Osteocyte (in vitro differentiated cells): ENCODE data around the gene ANP32A. TPM values are rescaled to one million over a fixed set of nuclear protein-coding genes. Genes with fewer than 3 reads are reported as not detected.

Source experiments
- DNase-seq: peaks from one replicate; pipeline ENCODE4 v3.0.0; 2021; ENCODE audit warnings: mixed read lengths; ENCODE audit not compliant: unreplicated experiment; ENCODE audit errors: extremely low spot score
- H3K27ac Mint-ChIP-seq: one replicate; pipeline ENCODE4 v1.8.0; 2021; ENCODE audit warnings: mild to moderate bottlenecking, mixed read lengths; ENCODE audit not compliant: unreplicated experiment
- H3K27me3 Mint-ChIP-seq: one replicate; pipeline ENCODE4 v1.8.0; 2021; ENCODE audit warnings: mixed read lengths; ENCODE audit not compliant: unreplicated experiment
- H3K36me3 Mint-ChIP-seq: one replicate; pipeline ENCODE4 v1.8.0; 2021; ENCODE audit warnings: mixed read lengths; ENCODE audit not compliant: unreplicated experiment
- H3K4me1 Mint-ChIP-seq: one replicate; pipeline ENCODE4 v1.8.0; 2021; ENCODE audit warnings: mixed read lengths; ENCODE audit not compliant: unreplicated experiment
- H3K4me3 Mint-ChIP-seq: one replicate; pipeline ENCODE4 v1.8.0; 2021; ENCODE audit warnings: mild to moderate bottlenecking, moderate library complexity, mixed read lengths; ENCODE audit not compliant: unreplicated experiment
- H3K9me3 Mint-ChIP-seq: one replicate; pipeline ENCODE4 v1.8.0; 2021; ENCODE audit warnings: mixed read lengths; ENCODE audit not compliant: unreplicated experiment
- CTCF ChIP-seq: fragments of 200-600 bp; sonication (generic); IDR thresholded peaks from 2 replicates; pipeline ENCODE4 v1.5.0; 2021; ENCODE audit warnings: antibody characterized with exemption, mild to moderate bottlenecking, moderate library complexity
- total RNA-seq: library from RNA; stranded (reverse); gene quantifications from 2 replicates; pipeline ENCODE4 v1.2.1, GENCODE V29; 2021

Gene ANP32A
- total RNA-seq, 1 donor from 2014 or later = 155 TPM

- Mint-ChIP-seq H3K27me3 (peaks cover 8% of the 10 kb centered on the region), H3K4me1 (peaks cover 15% of the 10 kb centered on the region), H3K36me3 (no peaks in the 10 kb centered on the region), H3K27ac (no peak overlapping the region), H3K9me3 (no peaks in the 10 kb centered on the region), H3K4me3 (no peak overlapping the region)
- no peak for DNase-seq
- TF ChIP-seq CTCF = no peak
These were observed 2.9 kb upstream of the ANP32A start for GRCh38 chr15:68823561-68823960.

GRCh38 chr15:68822818-68823217, 2.1 kb upstream of the ANP32A start:
- Mint-ChIP-seq H3K9me3 (no peaks in the 10 kb centered on the region), H3K36me3 (no peaks in the 10 kb centered on the region), H3K4me3 (no peak overlapping the region), H3K27ac (no peak overlapping the region), H3K27me3 (peaks cover 8% of the 10 kb centered on the region), H3K4me1 (peaks cover 15% of the 10 kb centered on the region)
- no peak for DNase-seq
- TF ChIP-seq CTCF = no peak

GRCh38 chr15:68821841-68822381, 1.2 kb upstream of the ANP32A start:
- peak overlapping the region; percentile 82 for H3K4me3 Mint-ChIP-seq
- peaks cover 19% of the 10 kb centered on the region for H3K4me1 Mint-ChIP-seq
- no peaks in the 10 kb centered on the region for H3K9me3 Mint-ChIP-seq
- TF ChIP-seq CTCF = no peak
- H3K27me3 Mint-ChIP-seq = peaks cover 3% of the 10 kb centered on the region
- no peak for DNase-seq
- peak overlapping the region; percentile 51 for H3K27ac Mint-ChIP-seq
- no peaks in the 10 kb centered on the region for H3K36me3 Mint-ChIP-seq

GRCh38 chr15:68821190-68821840, 620 bp upstream of the ANP32A start:
- peak overlapping the region; percentile 51 for H3K27ac Mint-ChIP-seq
- TF ChIP-seq CTCF = no peak
- no peaks in the 10 kb centered on the region for H3K9me3 Mint-ChIP-seq
- H3K27me3 Mint-ChIP-seq = no peaks in the 10 kb centered on the region
- DNase-seq = no peak
- peaks cover 25% of the 10 kb centered on the region for H3K4me1 Mint-ChIP-seq
- H3K4me3 Mint-ChIP-seq = peak overlapping the region; percentile 100
- H3K36me3 Mint-ChIP-seq = no peaks in the 10 kb centered on the region

- TF ChIP-seq CTCF = no peak
These were observed 1.0 kb downstream of the ANP32A start for GRCh38 chr15:68819495-68820294.

More at GRCh38 chr15:68819495-68820294, 1.0 kb downstream of the ANP32A start:
- DNase-seq = peak; percentile 82
- H3K27me3 Mint-ChIP-seq = no peaks in the 10 kb centered on the region
- no peaks in the 10 kb centered on the region for H3K9me3 Mint-ChIP-seq
- H3K36me3 Mint-ChIP-seq = no peaks in the 10 kb centered on the region
- H3K4me3 Mint-ChIP-seq = peak overlapping the region; percentile 100
- peaks cover 41% of the 10 kb centered on the region for H3K4me1 Mint-ChIP-seq
- peak overlapping the region; percentile 98 for H3K27ac Mint-ChIP-seq
